B cell (primary cell): Measurements from ENCODE around the gene CALML4. TPM values are rescaled to one million over a fixed set of nuclear protein-coding genes. Genes with fewer than 3 reads are reported as not detected.

ENCODE experiments used
- ATAC-seq: fragments of 200-7000 bp; cut with Tn5 transposase; one replicate; pipeline ENCODE4 v1.10.0; 2021; ENCODE audit warnings: low read depth, mild to moderate bottlenecking, moderate number of reproducible peaks, moderate library complexity
- CTCF ChIA-PET: fragments of 350-600 bp; sonication (Branson Sonifier 250); formaldehyde crosslinking; loops from one replicate; lab custom pipeline; 2021; ENCODE audit warnings: antibody characterized with exemption, inconsistent platforms; lab: Charles Lee
- POLR2A ChIA-PET: fragments of 350-600 bp; sonication (Branson Sonifier 250); formaldehyde crosslinking; loops from one replicate; lab custom pipeline; 2021; ENCODE audit warnings: antibody characterized with exemption; lab: Charles Lee
- DNase-seq: peaks from one replicate; pipeline ENCODE4 v3.0.0; 2013
- H2AFZ ChIP-seq: 2 replicates; pipeline ENCODE4 v1.6.1; 2012; ENCODE audit warnings: mild to moderate bottlenecking, low read depth, low read length; ENCODE audit not compliant: insufficient read depth, poor library complexity, severe bottlenecking
- H3K27ac ChIP-seq, 2 donors: 1 replicate in 1 of 2; 2 replicates in 1 of 2; pipeline ENCODE4 v1.5.1; 2012 to 2013; ENCODE audit warnings: low read length in 2 of 2, mild to moderate bottlenecking in 2 of 2, moderate library complexity in 1 of 2
- H3K27me3 ChIP-seq, 4 experiments: fragments of 200-600 bp in 1 of 4; sonication (generic) in 1 of 4; replicated peaks in 1 of 4; 1 replicate in 2 of 4; 2 replicates in 2 of 4; pipeline versions ENCODE4 v1.6.1 to v1.7.0; 2013 to 2016; ENCODE audit warnings: low read length in 3 of 4, mild to moderate bottlenecking in 2 of 4, mixed read lengths in 1 of 4, moderate library complexity in 1 of 4; ENCODE audit not compliant: insufficient read depth in 4 of 4, control insufficient read depth in 3 of 4; ENCODE audit errors: control extremely low read depth in 1 of 4
- H3K36me3 ChIP-seq, 2 experiments: replicated peaks in 1 of 2; 1 replicate in 1 of 2; 2 replicates in 1 of 2; pipeline versions ENCODE4 v1.6.1 to v1.7.1; 2013; ENCODE audit warnings: low read length in 1 of 2; ENCODE audit not compliant: insufficient read depth in 2 of 2, control insufficient read depth in 1 of 2; ENCODE audit errors: control extremely low read depth in 1 of 2, extremely low read depth in 1 of 2
- H3K4me1 ChIP-seq, 2 donors: fragments of 200-600 bp in 1 of 2; sonication (generic) in 1 of 2; 1 replicate in 1 of 2; 2 replicates in 1 of 2; pipeline versions ENCODE4 v1.5.1 to v1.6.1; 2013 to 2017; ENCODE audit warnings: low read length in 2 of 2; ENCODE audit not compliant: control insufficient read depth in 2 of 2, insufficient read depth in 2 of 2
- H3K4me2 ChIP-seq: replicated peaks from 2 replicates; pipeline ENCODE3; 2012; ENCODE audit warnings: mild to moderate bottlenecking, low read depth, low read length; ENCODE audit not compliant: poor library complexity, severe bottlenecking
- H3K4me3 ChIP-seq, 5 experiments: fragments of 200-600 bp in 1 of 5; sonication (generic) in 1 of 5; 1 replicate in 3 of 5; 2 replicates in 2 of 5; pipeline versions ENCODE4 v1.5.1 to v1.7.0; 2011 to 2016; ENCODE audit warnings: low read length in 4 of 5, mild to moderate bottlenecking in 4 of 5, low read depth in 2 of 5, control low read depth in 1 of 5, moderate library complexity in 1 of 5; ENCODE audit not compliant: insufficient read depth in 1 of 5; ENCODE audit errors: control extremely low read depth in 1 of 5, extremely low read depth in 1 of 5
- H3K79me2 ChIP-seq: fragments of 200-600 bp; sonication (generic); one replicate; pipeline ENCODE4 v1.6.0; 2016; ENCODE audit warnings: low read length; ENCODE audit not compliant: control insufficient read depth, insufficient read depth
- H3K9ac ChIP-seq: fragments of 200-600 bp; sonication (generic); 2 replicates; pipeline ENCODE4 v1.6.1; 2017; ENCODE audit warnings: mild to moderate bottlenecking, low read length, moderate library complexity
- H3K9me3 ChIP-seq, 3 donors: one replicate each; pipeline versions ENCODE4 v1.6.1 to v1.7.1; 2013; ENCODE audit warnings: low read length in 2 of 3; ENCODE audit not compliant: control insufficient read depth in 2 of 3, insufficient read depth in 1 of 3; ENCODE audit errors: control extremely low read depth in 1 of 3
- H4K20me1 ChIP-seq: 2 replicates; pipeline ENCODE4 v1.6.0; 2012; ENCODE audit warnings: mild to moderate bottlenecking, low read length; ENCODE audit not compliant: insufficient read depth, control insufficient read depth, poor library complexity, severe bottlenecking
- H3K27ac Mint-ChIP-seq: one replicate; pipeline ENCODE4 v1.8.0; 2021; ENCODE audit warnings: mixed read lengths
- H3K27me3 Mint-ChIP-seq: one replicate; pipeline ENCODE4 v1.8.0; 2021; ENCODE audit warnings: mixed read lengths
- H3K4me1 Mint-ChIP-seq: one replicate; pipeline ENCODE4 v1.8.0; 2021; ENCODE audit warnings: mixed read lengths
- H3K4me3 Mint-ChIP-seq: one replicate; pipeline ENCODE4 v1.8.0; 2021; ENCODE audit warnings: mixed read lengths
- H3K9me3 Mint-ChIP-seq: one replicate; pipeline ENCODE4 v1.8.0; 2022; ENCODE audit warnings: mixed read lengths; ENCODE audit not compliant: insufficient read depth
- EZH2 ChIP-seq: IDR thresholded peaks from 2 replicates; pipeline ENCODE4 v1.6.1; 2012; ENCODE audit warnings: borderline replicate concordance, low read depth, mild to moderate bottlenecking, moderate library complexity, low read length; ENCODE audit not compliant: insufficient read depth, poor library complexity, severe bottlenecking
- WGBS: methylation state at CpG from one replicate; pipeline ENCODE4 v1.1.5; 2013; ENCODE audit warnings: missing lambda C conversion rate; ENCODE audit not compliant: insufficient coverage; 5-methylcytosine and 5-hydroxymethylcytosine counted together
- intact Hi-C: fragments of 100-400 bp; cut with micrococcal nuclease; formaldehyde crosslinking; loops from one replicate; pipeline ENCODE4 v1.10.0; 2022
- polyA minus RNA-seq: library from RNA; depleted of rRNA, polyadenylated mRNA; stranded (reverse); fragments of >200 nt; gene quantifications from 2 replicates; pipeline ENCODE4 v1.2.3, GENCODE V29; 2012
- polyA plus RNA-seq: library from polyadenylated mRNA; depleted of rRNA; stranded (reverse); fragments of >200 nt; gene quantifications from 2 replicates; pipeline ENCODE4 v1.2.3, GENCODE V29; 2012
- total RNA-seq, 2 donors: library from RNA; stranded (reverse); fragments of 120-200 nt in 1 of 2; gene quantifications; 1 replicate in 1 of 2; 2 replicates in 1 of 2; pipeline versions ENCODE4 v1.2.3 to v1.2.4, GENCODE V29; 2013 to 2022
- TF ChIP-seq, protein P1 (sequence below): fragments of 200-600 bp; IDR thresholded peaks from one replicate; pipeline ENCODE4 v1.8.0; 2022; ENCODE audit warnings: antibody characterized with exemption, mild to moderate bottlenecking

CALML4 gene, protein sequence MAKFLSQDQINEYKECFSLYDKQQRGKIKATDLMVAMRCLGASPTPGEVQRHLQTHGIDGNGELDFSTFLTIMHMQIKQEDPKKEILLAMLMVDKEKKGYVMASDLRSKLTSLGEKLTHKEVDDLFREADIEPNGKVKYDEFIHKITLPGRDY
- total RNA-seq, result 4.0 and 4.2 TPM in 2 replicates
- 3.7 TPM for total RNA-seq (2013)
- 2.4 and 3.1 TPM in 2 replicates for polyA plus RNA-seq
- polyA minus RNA-seq, result 0.69 and 2.1 TPM in 2 replicates

DNA sequence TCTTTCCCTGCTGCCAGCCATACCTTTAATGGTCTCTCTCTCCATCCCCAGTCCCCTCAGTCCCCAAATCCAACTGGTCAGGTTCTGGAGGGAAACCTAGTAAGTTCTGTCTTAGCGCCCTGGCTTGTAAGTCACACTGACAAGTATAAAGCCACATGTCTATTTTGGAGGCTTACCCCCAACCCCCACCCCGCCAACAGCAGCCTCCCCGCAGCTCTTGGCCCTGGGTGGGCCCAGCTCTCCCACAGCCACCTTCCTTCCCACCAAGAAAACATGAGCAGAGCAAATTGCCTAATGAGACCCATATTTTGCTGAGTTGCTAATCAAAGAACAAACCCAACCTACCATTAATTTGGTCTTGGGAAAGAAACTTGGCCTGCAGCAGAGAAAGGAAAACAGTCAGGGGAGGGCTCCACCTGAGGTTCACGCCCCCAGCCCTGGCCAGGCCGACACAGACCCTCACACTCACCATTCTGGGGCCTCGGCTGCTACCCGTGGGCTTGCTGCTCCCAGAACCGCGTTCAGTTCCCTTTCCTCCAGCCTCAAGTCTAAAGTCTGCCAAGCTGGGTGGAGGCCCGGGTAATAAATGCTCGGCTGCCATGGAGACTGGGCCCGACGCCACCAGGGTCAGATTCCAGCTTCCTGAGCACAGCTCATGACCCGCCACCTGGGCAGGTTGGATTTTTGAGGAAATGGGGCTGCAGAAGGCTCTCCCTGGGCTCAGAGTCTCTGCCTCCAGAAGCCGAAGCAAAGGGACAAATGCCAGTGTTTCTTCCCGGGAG, at the start of gene CALML4:
Gene CALML4, minus strand, starts transcription at position 557 of the 782 bp plus-strand sequence. Its CDS starts 85 bp downstream, at position 472.
- Mint-ChIP-seq H3K4me3 (no peak within 1 kb of the TSS), H3K27ac (no peak within 1 kb of the TSS), H3K27me3 (no peaks in the 10 kb centered on the region), H3K9me3 (no peaks in the 10 kb centered on the region), H3K4me1 (peaks cover 22% of the 10 kb centered on the region)
- peaks cover 18 to 27% of the 10 kb centered on the region in 2 donors for H3K4me1 ChIP-seq
- H2AFZ ChIP-seq, result no peak within 1 kb of the TSS
- 48% methylated on average over 12 of the region's 16 CpGs for WGBS
- no peak within 1 kb of the TSS for H3K9ac ChIP-seq
- peaks cover 0 to 7% (median 0%) of the 10 kb centered on the region in 3 donors for H3K9me3 ChIP-seq
- intact Hi-C loops, result no loop called here
- TF ChIP-seq, protein P1, sequence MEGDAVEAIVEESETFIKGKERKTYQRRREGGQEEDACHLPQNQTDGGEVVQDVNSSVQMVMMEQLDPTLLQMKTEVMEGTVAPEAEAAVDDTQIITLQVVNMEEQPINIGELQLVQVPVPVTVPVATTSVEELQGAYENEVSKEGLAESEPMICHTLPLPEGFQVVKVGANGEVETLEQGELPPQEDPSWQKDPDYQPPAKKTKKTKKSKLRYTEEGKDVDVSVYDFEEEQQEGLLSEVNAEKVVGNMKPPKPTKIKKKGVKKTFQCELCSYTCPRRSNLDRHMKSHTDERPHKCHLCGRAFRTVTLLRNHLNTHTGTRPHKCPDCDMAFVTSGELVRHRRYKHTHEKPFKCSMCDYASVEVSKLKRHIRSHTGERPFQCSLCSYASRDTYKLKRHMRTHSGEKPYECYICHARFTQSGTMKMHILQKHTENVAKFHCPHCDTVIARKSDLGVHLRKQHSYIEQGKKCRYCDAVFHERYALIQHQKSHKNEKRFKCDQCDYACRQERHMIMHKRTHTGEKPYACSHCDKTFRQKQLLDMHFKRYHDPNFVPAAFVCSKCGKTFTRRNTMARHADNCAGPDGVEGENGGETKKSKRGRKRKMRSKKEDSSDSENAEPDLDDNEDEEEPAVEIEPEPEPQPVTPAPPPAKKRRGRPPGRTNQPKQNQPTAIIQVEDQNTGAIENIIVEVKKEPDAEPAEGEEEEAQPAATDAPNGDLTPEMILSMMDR, result no peak
- TF ChIP-seq EZH2, result no peak
- H3K4me3 ChIP-seq, result no peak within 1 kb of the TSS
- H3K36me3 ChIP-seq, result peaks cover 0 to 3% of the 10 kb centered on the region in 2 experiments
- no peak within 1 kb of the TSS for H3K27ac ChIP-seq
- no peak for DNase-seq
- CTCF ChIA-PET, result no interaction called here
- peaks cover under 1% of the 10 kb centered on the region for H3K79me2 ChIP-seq
- peak within 1 kb of the TSS; percentile 17 for H3K4me2 ChIP-seq
- no peaks in the 10 kb centered on the region for H4K20me1 ChIP-seq
- H3K27me3 ChIP-seq, result no peaks in the 10 kb centered on the region
- ATAC-seq, result no peak
- POLR2A ChIA-PET, result no interaction called here
